Measurements from ENCODE around the gene ITPR2.
"Not testable (repeated sequence)": the region's sequence is repeated elsewhere in the genome, so short reads cannot be mapped to it uniquely, and the experiment has no call there.

Gene ITPR2

GRCh38 chr12:26848156-26848825 is 15.3 kb upstream of the ITPR2 start:
- no peak for DNase-seq (ENCODE audit: low read depth)

- no peak for DNase-seq (ENCODE audit: low read depth)
Measured at GRCh38 chr12:26847431-26847830, 14.4 kb upstream of the ITPR2 start.

DNA sequence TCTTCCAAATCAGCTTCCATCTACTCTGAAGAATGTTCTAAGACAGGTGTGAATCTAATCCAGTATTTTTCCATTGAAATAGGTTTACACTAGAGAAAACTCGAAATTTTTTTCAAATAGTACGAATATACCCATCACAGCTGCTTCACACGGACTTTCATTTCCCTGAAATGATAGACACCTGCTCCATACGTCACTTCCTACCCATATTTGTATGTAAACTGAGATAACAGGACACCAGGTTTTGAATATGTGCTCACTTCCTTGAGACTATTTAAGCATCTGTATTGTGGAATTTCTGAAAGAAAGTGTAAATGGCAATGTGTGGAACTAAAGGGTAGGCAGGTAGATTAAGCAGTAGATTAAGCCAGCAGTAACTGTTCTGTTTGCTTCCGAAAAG is 13.4 kb upstream of the ITPR2 start:
- DNase-seq (ENCODE audit: low read depth), result no peak

GRCh38 chr12:26845984-26846383 is 13.0 kb upstream of the ITPR2 start:
- no peak for DNase-seq (ENCODE audit: low read depth)

GRCh38 chr12:26845057-26845666 is 12.2 kb upstream of the ITPR2 start:
- DNase-seq (ENCODE audit: low read depth), result no peak

DNA sequence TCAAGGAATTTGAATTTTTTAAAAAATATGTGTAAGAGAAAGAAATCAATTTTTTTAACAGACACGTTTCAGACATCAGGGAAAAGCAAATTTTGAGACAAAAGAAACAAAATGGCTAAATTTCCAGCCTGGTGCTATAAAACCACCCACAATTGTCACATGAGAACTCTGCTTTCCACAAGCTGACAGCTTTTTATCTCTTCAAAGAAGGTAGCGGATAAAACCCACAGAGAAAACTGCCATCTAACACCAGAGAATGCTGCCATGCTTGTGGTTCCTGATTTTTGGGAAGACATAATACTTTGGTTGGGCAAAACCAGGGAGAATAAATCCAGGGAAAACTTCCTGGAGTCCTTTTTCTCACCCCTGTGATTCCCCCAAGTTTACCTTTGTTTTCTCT is 10.3 kb upstream of the ITPR2 start:
- no peak for DNase-seq (ENCODE audit: low read depth)

GRCh38 chr12:26841085-26841484 is 8.1 kb upstream of the ITPR2 start:
- no peak for DNase-seq (ENCODE audit: low read depth)

DNA sequence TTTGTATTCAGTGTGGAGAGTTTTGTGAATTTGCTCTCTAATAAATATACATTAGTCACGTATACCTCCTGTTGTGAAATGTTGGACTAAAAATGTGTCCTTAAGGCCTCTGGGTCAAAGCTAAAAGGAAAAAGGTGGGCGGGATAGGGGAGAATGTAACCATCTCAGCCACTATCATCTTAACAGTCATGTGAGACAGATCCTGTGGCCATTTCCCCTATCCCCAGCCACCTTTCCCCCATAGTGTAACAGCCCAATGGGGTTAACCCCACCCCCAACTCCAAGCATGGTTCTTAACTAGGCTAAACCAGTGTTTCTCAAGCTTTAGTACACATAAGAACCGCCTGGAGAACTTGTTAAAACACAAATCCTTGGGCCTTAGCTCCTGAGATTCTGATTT is 6.5 kb upstream of the ITPR2 start:
- no peak for DNase-seq (ENCODE audit: low read depth)

DNA sequence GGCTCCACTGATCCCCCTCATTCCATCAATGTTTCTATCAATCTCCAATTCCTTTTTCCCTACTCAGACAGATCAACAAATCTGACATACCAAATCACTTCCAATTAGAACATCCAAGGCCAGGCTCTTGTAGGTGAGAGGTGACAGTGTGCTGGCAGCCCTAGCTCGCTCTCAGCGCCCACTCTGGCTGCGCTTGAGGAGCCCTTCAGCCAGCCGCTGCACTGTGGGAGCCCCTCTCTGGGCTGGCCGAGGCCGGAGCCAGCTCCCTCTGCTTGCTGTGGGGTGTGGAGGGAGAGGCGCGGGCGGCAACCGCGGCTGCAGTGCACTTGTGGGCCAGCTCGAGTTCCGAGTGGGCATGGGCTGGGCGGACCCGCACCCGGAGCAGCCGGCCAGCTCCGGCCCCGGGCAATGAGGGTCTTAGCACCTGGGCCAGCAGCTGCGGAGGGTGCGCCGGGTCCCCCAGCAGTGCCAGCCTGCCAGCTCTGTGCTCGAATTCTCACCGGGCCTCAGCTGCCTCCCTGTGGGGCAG is 6.0 kb upstream of the ITPR2 start:
- DNase-seq (ENCODE audit: low read depth), result no peak

DNA sequence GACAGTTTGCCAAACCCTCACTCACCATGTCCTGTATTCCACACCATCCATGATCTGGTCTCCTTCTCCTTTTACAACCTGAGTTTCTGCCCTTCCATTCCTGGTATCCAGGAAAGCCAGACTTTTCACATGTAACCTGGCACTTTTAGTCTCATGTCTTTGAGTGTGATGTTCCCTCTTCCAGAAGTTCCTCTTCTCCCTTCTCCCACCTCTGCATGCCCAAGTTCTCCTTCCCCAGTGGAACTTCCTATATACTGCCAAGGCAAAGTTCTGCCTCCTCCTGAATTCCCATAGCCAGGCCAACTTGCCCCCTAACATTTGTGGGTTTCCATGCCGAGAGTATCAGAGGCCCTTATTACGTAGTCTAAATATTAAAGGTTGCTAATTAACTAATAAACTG is 3.2 kb upstream of the ITPR2 start:
- no peak for DNase-seq (ENCODE audit: low read depth)

DNA sequence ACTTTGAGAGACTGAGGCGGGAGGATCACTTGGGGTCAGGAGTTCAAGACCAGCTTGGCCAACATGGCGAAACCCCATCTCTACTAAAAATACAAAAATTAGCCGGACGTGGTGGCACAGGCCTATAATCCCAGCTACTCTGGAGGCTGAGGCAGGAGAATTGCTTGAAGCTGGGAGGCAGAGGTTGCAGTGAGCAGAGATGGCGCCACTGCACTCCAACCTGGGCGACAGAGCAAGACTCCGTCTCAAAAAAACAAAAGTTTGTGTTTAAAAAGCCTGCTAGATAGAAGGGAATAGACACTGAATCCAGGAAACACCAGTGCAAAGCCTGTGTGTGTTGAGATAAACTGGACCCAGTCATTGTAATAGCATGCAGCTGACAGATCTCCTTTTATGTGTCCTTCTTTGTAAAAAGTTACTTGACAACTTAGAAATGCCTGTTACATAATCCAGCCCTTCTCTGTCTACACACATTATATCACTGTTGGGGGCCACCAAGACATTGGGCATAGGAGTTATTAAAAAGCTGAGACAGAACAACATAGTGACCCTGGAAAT is 1.6 kb upstream of the ITPR2 start:
- DNase-seq (ENCODE audit: low read depth), result not testable (repeated sequence)

DNA sequence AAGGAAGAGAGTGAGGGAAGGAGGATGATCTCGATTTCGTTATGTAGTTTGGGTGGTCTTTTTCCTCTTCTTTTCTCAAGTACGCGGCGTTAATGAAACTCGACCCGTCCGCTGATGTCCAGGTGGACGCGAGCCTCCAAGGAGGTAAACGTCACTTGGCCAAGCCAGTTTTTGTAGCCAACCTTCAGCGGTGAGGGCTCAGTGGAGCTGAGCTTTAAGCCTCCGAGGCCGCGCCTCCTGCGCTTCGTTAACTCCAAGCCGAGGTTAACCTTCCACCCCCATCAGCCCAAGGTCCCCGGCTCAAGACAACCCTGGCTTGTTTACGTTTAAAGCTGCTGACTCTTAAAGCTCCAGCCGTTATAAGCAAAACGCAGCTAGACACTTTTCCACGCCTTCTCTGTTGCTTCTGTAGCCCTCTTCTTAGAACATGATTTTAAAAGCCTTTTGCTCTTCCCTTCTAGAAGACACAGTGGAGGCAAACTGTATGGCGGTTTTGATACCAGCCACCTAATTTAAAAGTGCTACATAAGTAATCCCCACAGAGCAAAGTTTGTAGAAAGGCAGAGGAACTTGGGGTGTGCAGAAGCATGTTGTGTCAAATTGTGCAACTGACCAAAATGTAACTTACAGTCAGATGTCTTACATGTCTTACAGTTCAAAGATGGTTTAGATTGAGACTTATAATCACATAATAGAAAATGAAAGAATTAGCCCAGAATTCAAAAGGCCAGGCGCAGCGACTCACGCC is 923 bp upstream of the ITPR2 start:
- no peak for DNase-seq (ENCODE audit: low read depth)

- peak; percentile 48 for DNase-seq (ENCODE audit: low read depth)
Measured at GRCh38 chr12:26831951-26832821, 808 bp downstream of the ITPR2 start.

- DNase-seq (ENCODE audit: low read depth), result no peak
Measured at GRCh38 chr12:26830783-26831551, 2.0 kb downstream of the ITPR2 start.

DNA sequence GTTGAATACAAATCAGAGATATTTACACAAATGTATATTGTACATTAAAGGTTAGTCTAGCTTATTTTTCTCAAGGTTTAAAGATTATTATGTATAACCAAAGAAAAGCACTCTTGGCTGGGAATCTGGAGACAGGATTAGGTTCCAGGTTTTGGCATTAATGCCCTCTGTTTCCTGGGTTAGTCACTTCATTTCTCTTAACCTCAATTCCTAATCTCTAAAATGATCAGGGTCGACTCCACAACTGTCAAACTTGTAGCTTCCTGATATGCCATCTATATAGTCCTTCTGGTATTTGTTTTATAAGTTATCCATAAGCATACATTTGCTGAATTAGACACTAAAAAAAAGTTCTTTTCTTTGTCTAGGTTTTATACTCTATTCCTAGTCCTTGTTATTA is 2.6 kb downstream of the ITPR2 start:
- no peak for DNase-seq (ENCODE audit: low read depth)

- no peak for DNase-seq (ENCODE audit: low read depth)
Measured at GRCh38 chr12:26828280-26829073, 4.5 kb downstream of the ITPR2 start.

GRCh38 chr12:26826437-26826836 is 6.6 kb downstream of the ITPR2 start:
- DNase-seq (ENCODE audit: low read depth), result no peak

- DNase-seq (ENCODE audit: low read depth), result no peak
Measured at GRCh38 chr12:26825459-26826016, 7.5 kb downstream of the ITPR2 start.

DNA sequence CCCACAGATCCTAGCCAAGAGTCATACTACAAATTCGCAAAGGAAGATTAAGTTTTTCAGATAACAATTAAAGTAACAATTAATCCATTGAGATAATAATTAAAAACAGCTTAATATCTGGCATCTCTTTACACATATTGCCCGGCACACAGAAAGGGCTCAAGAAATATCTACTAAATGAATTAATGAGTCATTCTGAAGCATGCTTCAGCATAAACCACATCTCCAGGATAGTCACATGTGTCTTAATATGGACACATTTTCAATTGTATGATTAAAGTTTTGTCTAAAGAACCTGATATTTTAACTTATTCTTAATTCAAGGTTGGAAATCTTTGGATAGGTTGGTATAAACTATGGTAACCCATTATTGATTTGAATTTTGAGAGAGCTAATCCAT is 9.6 kb downstream of the ITPR2 start:
- DNase-seq (ENCODE audit: low read depth), result no peak

DNA sequence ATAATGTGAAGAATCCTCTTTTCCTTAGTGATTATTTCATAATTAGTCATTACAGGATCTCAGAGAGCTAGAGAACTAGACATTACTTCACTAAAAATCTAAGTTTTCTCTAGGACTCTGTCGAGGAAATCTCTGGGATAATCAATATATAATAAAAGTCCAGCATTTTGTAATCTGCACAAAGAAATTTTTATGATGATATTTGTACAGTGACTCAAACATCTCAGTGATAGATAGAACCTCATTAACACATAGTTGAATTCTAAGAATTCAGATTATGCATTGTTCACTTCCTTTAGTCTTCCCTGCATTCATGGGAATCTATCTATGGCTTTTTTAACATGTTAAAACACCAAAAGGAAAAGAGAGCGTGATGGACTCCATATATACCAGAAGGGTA is 11.0 kb downstream of the ITPR2 start:
- no peak for DNase-seq (ENCODE audit: low read depth)

Data from activated T-helper 1 cell treated with Interleukin-2 at 50 U/mL for 16 hours (primary cell).